AG10803 (cell line): Measurements from ENCODE around the gene CPB1.

Source experiments
- DNase-seq: peaks from one replicate; pipeline ENCODE4 v3.0.0; 2010; ENCODE audit warnings: low read depth
- H3K4me3 ChIP-seq: 2 replicates; pipeline ENCODE4 v1.5.1; 2011; ENCODE audit warnings: mild to moderate bottlenecking, low read length, control low read depth
- TF ChIP-seq, protein P1 (sequence below): conservative IDR thresholded peaks from 2 replicates; pipeline ENCODE4 v1.5.1; 2011; ENCODE audit warnings: mild to moderate bottlenecking, low read length, control low read depth, inconsistent platforms

The CPB1 gene

DNA sequence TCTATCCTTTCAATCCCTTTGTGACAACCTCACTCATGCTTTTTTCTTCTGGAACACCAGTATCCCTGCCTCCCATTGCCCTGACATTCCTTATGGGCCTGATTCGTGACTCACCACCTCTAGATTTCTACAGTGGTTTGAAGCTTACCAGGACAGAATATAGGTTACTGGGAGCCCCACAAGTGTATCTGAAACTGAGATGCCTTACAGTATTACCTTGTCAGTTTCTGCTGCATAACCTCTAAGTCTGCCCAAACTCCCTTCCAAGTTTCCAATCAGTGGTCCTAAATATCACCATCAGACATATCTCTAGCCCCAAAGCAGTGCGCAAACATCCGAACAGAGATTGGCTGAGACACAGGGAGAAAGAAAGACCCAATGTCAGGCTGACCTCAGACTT, 5.6 kb downstream of the CPB1 start:
- TF ChIP-seq, protein P1, sequence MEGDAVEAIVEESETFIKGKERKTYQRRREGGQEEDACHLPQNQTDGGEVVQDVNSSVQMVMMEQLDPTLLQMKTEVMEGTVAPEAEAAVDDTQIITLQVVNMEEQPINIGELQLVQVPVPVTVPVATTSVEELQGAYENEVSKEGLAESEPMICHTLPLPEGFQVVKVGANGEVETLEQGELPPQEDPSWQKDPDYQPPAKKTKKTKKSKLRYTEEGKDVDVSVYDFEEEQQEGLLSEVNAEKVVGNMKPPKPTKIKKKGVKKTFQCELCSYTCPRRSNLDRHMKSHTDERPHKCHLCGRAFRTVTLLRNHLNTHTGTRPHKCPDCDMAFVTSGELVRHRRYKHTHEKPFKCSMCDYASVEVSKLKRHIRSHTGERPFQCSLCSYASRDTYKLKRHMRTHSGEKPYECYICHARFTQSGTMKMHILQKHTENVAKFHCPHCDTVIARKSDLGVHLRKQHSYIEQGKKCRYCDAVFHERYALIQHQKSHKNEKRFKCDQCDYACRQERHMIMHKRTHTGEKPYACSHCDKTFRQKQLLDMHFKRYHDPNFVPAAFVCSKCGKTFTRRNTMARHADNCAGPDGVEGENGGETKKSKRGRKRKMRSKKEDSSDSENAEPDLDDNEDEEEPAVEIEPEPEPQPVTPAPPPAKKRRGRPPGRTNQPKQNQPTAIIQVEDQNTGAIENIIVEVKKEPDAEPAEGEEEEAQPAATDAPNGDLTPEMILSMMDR, result no peak
- no peak overlapping the region for H3K4me3 ChIP-seq
- no peak for DNase-seq

DNA sequence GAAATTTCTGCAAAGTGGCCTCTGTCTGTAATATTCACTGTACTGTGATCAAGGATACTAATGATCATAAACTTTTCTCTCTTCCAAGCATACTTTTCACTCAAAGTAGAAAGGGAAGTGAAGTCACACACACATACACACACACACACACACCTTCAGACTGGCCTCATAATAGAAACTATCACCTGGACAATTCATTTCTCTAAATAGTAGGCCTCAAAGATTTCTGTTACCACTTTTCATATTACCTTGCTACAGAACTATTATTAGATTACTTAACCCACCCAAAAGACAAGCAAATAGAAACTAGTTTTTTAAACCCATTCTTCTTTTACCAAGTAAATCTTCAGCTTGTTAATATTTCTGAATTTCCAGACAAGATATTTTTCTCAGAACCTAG, 12.2 kb downstream of the CPB1 start:
- no peak overlapping the region for H3K4me3 ChIP-seq
- no peak for DNase-seq
- TF ChIP-seq, protein P1, result no peak

GRCh38 chr3:148840451-148840850, 12.8 kb downstream of the CPB1 start:
- no peak for DNase-seq
- H3K4me3 ChIP-seq, result no peak overlapping the region
- TF ChIP-seq, protein P1, result no peak

DNA sequence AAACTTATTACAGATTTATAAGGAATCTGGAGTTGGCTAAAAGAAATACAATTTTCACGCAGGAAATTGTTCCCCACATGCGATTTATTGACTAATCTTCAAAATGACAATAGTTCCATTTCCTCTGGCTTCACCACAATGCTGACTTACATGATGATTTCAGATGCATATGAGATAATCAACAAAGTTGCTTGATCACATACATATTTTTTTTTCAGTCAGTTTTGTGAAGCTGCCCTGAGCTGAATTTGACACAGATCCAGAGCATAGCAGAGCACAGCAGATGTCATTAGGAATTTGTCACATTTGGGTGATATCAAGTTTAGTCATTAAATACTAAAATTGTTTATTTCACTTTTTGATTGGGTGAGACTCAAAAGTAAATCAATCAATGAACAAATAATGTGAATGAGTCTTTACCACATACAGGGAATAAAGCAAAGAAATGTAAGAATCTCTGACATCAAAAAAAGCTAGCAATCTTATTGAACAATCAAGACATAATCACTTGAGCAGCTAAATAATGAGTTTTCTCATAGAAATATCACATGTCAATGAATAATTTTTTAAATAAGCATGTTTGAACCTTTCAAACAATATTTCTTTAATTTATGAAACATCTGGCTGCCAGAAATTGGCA, 18.3 kb downstream of the CPB1 start:
- no peak overlapping the region for H3K4me3 ChIP-seq
- TF ChIP-seq, protein P1, result no peak
- DNase-seq, result no peak

GRCh38 chr3:148847351-148847750, 19.7 kb downstream of the CPB1 start:
- no peak overlapping the region for H3K4me3 ChIP-seq
- peak; percentile 32 for DNase-seq
- TF ChIP-seq, protein P1, result no peak

DNA sequence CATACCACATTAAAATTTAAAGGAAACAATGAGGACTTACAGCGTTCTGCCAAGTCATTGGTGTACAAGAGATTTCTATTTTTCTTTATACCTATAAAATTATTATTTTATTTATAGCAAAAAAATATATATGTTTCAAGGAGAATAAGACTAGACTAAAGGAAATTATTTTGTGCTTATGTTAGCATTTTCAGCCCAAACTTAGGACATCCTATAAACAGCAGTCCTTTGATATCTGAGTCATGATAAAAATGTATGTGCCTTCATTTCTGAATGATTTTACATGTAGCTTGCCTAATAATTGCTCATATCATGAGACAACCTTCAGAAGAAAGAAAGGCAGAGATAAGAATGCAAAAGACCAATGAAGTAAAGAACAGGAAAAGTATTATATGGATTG, 20.8 kb downstream of the CPB1 start:
- H3K4me3 ChIP-seq, result no peak overlapping the region
- DNase-seq, result no peak
- TF ChIP-seq, protein P1, result no peak

DNA sequence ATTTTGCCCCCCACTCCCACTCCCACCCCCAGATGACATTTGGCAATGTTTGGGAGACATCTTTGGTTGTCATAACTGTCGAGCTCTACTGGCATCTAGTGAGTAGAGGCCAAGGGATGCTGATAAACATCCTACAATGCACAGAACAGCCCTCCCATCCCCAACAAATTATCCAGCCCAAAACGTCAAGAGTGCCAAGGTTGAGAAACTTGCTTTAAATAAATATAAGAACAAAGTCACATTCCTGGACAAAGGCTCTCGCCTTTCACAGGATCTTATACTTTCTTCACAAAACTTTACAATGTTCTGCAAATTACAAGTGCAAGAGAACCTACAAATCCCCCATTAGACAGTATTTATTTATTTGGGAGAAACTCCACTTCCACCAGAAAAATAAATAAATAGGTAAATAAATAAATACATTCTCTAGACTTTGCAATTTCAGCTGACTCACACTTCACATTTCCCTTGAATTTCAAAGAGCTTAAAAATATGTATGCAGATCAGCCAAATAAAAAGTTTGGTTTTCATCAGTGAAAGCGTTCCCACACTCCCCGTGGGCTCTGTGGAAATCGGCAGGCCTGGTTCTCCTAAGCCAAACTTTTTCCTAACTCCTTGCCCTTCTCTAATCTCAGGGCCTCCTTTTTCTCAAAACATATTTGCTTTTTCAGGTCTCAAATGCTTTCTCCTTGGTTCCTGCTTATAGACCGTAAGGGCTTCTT, 24.8 kb downstream of the CPB1 start:
- H3K4me3 ChIP-seq, result no peak overlapping the region
- TF ChIP-seq, protein P1, result no peak
- peak; percentile 40 for DNase-seq
